ENCODE measurements around the gene HSF4.

HSF4 gene
- long read RNA-seq = 0 reads

GRCh38 chr16:67164599-67165061 is at the start of gene HSF4:
Gene HSF4, plus strand, starts transcription at chr16:67164745. Its CDS starts 67 bp downstream, at chr16:67164812.
- Histone ChIP-seq H3K27ac (replicated peaks) (no peak within 1 kb of the TSS), H3K27me3 (ENCODE audit: insufficient read depth, poor library complexity, severe bottlenecking) (peaks cover 55% of the 10 kb centered on the region), H3K4me3 (replicated peaks; ENCODE audit: insufficient read depth, low read length) (peak within 1 kb of the TSS; percentile 32)
- TF ChIP-seq CTCF (IDR thresholded peaks at IDR 0.05; ENCODE audit: insufficient read depth, low read length) (no peak), GABPA (IDR thresholded peaks at IDR 0.05; ENCODE audit: low read depth) (no peak), POLR2AphosphoS5 (IDR thresholded peaks at IDR 0.05; ENCODE audit: low read depth) (no peak), REST (IDR thresholded peaks at IDR 0.05; ENCODE audit: insufficient replicate concordance, low read depth) (no peak), SPI1 (IDR thresholded peaks at IDR 0.05; ENCODE audit: borderline replicate concordance, low read depth) (no peak)
- no peak for DNase-seq (ENCODE audit: low read depth in 1 of 2, low spot score in 1 of 2)

- Histone ChIP-seq H3K27ac (replicated peaks) (no peak overlapping the region), H3K27me3 (ENCODE audit: insufficient read depth, poor library complexity, severe bottlenecking) (no peaks in the 10 kb centered on the region), H3K4me3 (replicated peaks; ENCODE audit: insufficient read depth, low read length) (no peak overlapping the region)
- TF ChIP-seq POLR2AphosphoS5 (IDR thresholded peaks at IDR 0.05; ENCODE audit: low read depth) (no peak), SPI1 (IDR thresholded peaks at IDR 0.05; ENCODE audit: borderline replicate concordance, low read depth) (no peak), REST (IDR thresholded peaks at IDR 0.05; ENCODE audit: insufficient replicate concordance, low read depth) (no peak)
- no peak for DNase-seq (ENCODE audit: low read depth in 1 of 2, low spot score in 1 of 2)
Measured at GRCh38 chr16:67114793-67115192, 49.8 kb upstream of the HSF4 start.

GRCh38 chr16:67115639-67116038 is 48.9 kb upstream of the HSF4 start:
- H3K4me3 ChIP-seq (replicated peaks; ENCODE audit: insufficient read depth, low read length) = no peak overlapping the region
- DNase-seq (ENCODE audit: low read depth in 1 of 2, low spot score in 1 of 2) = no peak
- H3K27me3 ChIP-seq (ENCODE audit: insufficient read depth, poor library complexity, severe bottlenecking) = no peaks in the 10 kb centered on the region
- no peak for TF ChIP-seq CTCF (IDR thresholded peaks at IDR 0.05; ENCODE audit: insufficient read depth, low read length)
- no peak for TF ChIP-seq REST (IDR thresholded peaks at IDR 0.05; ENCODE audit: insufficient replicate concordance, low read depth)
- TF ChIP-seq POLR2AphosphoS5 (IDR thresholded peaks at IDR 0.05; ENCODE audit: low read depth) = no peak
- TF ChIP-seq GABPA (IDR thresholded peaks at IDR 0.05; ENCODE audit: low read depth) = no peak
- no peak for TF ChIP-seq SPI1 (IDR thresholded peaks at IDR 0.05; ENCODE audit: borderline replicate concordance, low read depth)
- no peak overlapping the region for H3K27ac ChIP-seq (replicated peaks)
